ENCODE data around the gene ZNF765. TPM values are rescaled to one million over a fixed set of nuclear protein-coding genes. Genes with fewer than 3 reads are reported as not detected.
A peak's percentile ranks its signal among the peaks of the same experiment; 100 is the strongest.
"Not testable (repeated sequence)": the region's sequence is repeated elsewhere in the genome, so short reads cannot be mapped to it uniquely, and the experiment has no call there.

Gene ZNF765
- total RNA-seq, 4 donors from 2014 or later = 10.4 to 16.9 (median 12.5) TPM

- Histone ChIP-seq H3K4me1 (peaks cover 0 to 16% of the 10 kb centered on the region in 2 donors), H3K4me3 (replicated peaks in 1 of 3) (peak overlapping the region in 1 of 3 donors; percentile 47), H3K27me3 (no peaks in the 10 kb centered on the region), H3K9me3 (no peaks in the 10 kb centered on the region), H3K36me3 (peaks cover 0 to 9% of the 10 kb centered on the region in 2 donors), H3K27ac (no peak overlapping the region)
- no peak for DNase-seq
- TF ChIP-seq CTCF (IDR thresholded peaks at IDR 0.05) = no peak
- no peak for TF ChIP-seq POLR2A (IDR thresholded peaks at IDR 0.05)
- 5 to 11% methylated on average over 1 of the region's 1 CpG for WGBS, 2 donors
- intact Hi-C loops (cut with DNase I) = no loop called here
Measured at GRCh38 chr19:53396525-53396868, 1.5 kb downstream of the ZNF765 start.

DNA sequence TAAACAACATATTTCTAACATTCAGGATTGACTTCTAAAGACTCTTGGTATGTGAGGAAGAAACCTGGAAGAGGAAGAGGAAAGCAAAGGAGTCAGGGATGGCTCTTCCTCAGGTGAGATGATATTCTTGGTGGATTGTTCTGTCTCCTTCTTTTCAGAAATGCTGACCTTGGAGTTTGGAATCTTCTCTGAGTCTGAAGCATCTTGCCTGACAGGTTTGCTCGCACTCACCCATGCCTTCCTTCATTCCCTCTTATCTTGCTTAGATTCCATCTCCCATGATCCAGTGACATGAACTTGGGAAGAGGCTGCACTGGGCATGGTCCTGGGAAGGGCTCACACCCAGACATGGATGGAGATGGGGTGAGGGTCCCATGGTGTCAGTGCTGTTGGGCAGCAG lies 3.0 kb downstream of the ZNF765 start:
- H3K4me3 ChIP-seq (replicated peaks in 1 of 3); H3K27me3 ChIP-seq; H3K9me3 ChIP-seq; DNase-seq; H3K27ac ChIP-seq; intact Hi-C loops (cut with DNase I): not testable (repeated sequence)
- 78 to 91% methylated on average over 1 of the region's 1 CpG for WGBS, 2 donors
- H3K36me3 ChIP-seq = peaks cover 8 to 17% of the 10 kb centered on the region in 2 donors
- peaks cover 0 to 16% of the 10 kb centered on the region in 2 donors for H3K4me1 ChIP-seq

DNA sequence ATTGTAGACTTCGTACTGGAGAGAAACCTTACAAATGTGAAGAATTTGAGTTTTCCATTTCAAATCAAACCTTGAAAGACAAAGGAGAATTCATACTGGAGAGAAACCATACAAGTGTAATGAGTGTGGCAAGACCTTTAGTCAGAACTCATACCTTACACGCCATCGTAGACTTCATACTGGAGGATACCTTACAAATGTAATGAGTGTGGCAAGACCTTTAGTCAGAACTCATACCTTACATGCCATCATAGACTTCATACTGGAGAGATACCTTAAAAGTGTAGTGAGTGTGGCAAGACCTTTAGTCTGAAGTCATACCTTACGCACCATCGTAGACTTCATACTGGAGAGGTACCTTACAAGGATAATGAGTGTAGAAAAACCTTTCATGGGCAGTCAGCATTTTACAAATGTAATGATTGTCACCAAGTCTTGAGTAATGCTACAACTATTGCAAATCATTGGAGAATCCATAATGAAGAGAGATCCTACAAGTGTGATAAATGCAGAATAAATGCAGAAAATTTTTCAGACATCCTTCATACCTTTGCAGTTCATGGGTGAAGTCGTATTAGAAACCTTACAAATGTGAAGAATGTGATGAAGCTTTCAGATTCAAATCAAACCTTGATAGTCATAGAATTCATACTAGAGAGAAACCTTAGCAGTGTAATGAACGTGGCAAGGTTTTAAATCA lies 14.7 kb downstream of the ZNF765 start:
- Histone ChIP-seq H3K4me3 (replicated peaks in 1 of 3) (no peak overlapping the region), H3K27ac (no peak overlapping the region), H3K36me3 (peaks cover 14 to 22% of the 10 kb centered on the region in 2 donors), H3K27me3 (no peaks in the 10 kb centered on the region), H3K4me1 (no peaks in the 10 kb centered on the region), H3K9me3 (no peaks in the 10 kb centered on the region)
- TF ChIP-seq POLR2A (IDR thresholded peaks at IDR 0.05) (no peak), CTCF (IDR thresholded peaks at IDR 0.05) (no peak)
- DNase-seq = no peak
- intact Hi-C loops (cut with DNase I) = no loop called here
- whole genome bisulfite sequencing, 2 donors = 84% methylated on average over 7 of the region's 7 CpGs

GRCh38 chr19:53420520-53421315 lies 25.8 kb downstream of the ZNF765 start:
- H3K4me1 ChIP-seq; H3K9me3 ChIP-seq; H3K4me3 ChIP-seq (replicated peaks in 1 of 3); H3K27me3 ChIP-seq; H3K36me3 ChIP-seq; intact Hi-C loops (cut with DNase I); DNase-seq; H3K27ac ChIP-seq: not testable (repeated sequence)
- WGBS, 2 donors = 52 to 57% methylated on average over 10 to 11 of the region's 11 CpGs

DNA sequence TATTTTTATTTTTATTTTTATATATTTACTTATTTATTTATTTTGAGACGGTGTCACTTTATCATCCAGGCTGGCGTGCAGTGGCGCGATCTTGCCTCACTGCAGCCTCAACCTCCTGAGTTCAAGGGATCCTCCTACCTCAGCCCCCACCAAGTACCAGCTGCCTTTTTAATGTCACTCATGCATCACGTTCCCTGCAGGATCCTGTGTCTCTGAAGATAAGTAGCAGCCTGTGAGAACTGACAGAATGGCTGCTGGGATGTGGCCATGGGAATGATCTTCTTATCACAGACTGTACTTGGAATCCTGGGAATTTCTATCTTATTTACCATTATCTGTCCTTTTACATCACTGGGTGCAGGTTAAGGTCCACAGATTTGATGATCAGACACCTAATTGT lies 27.6 kb downstream of the ZNF765 start:
- intact Hi-C loops (cut with DNase I) = no loop called here

DNA sequence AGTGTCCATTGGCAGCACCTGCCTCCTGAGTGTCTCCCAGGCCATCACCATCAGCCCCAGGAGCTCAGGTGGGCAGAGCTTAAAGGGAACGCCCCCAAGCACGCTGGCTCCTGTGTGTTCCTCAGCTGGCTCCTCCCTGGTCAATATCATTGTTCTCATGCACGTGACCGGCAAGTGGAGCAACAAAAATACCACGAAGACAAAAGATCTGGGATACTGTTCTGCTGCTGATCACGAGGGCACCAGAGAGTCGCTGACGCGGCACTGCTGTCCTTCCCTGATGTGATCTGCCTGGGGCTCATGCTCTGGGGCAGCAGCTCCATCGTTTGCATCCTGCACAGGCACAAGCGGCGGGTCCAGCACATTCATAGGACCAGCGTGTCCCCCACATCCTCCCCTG lies 28.1 kb downstream of the ZNF765 start:
- H3K9me3 ChIP-seq; H3K27me3 ChIP-seq; H3K4me3 ChIP-seq (replicated peaks in 1 of 3); H3K4me1 ChIP-seq; H3K36me3 ChIP-seq; DNase-seq; H3K27ac ChIP-seq; intact Hi-C loops (cut with DNase I): not testable (repeated sequence)
- 0% methylated on average over 1 of the region's 13 CpGs; no CpG with 5 or more reads in 1 of the 2 donors for WGBS, 2 donors

More for the DNA sequence above, 27.6 kb downstream of the ZNF765 start:
- no peaks in the 10 kb centered on the region for H3K9me3 ChIP-seq
- no peaks in the 10 kb centered on the region for H3K4me1 ChIP-seq
- no peak overlapping the region for H3K4me3 ChIP-seq (replicated peaks in 1 of 3)
- 72% methylated on average over 5 of the region's 5 CpGs for WGBS, 2 donors
- DNase-seq = no peak
- TF ChIP-seq CTCF (IDR thresholded peaks at IDR 0.05) (no peak), POLR2A (IDR thresholded peaks at IDR 0.05) (no peak)
- H3K27ac ChIP-seq = no peak overlapping the region
- H3K36me3 ChIP-seq = no peaks in the 10 kb centered on the region
- no peaks in the 10 kb centered on the region for H3K27me3 ChIP-seq

DNA sequence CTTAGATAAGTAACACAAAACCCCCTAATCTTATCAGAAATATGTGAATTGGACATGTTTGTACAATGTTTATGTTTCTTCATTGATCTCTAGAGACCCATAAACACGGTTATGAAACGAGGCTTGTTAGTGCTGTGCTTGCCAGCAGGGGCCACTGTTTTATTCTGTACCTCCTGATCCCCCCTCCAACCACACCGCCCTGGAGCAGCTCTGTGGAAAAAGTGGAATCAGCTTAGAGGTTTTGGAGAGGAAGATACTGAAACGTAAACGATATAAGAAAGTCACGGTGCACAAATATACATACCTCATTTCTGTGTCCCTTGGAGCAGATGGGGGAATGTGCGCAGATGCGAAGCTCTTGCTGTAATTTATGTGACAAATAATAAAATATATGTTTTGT lies 28.7 kb downstream of the ZNF765 start:
- WGBS, 2 donors = 34 to 37% methylated on average over 8 of the region's 8 CpGs
- not testable (repeated sequence) for H3K4me3 ChIP-seq (replicated peaks in 1 of 3); H3K27ac ChIP-seq

More for the DNA sequence above, 28.7 kb downstream of the ZNF765 start:
- DNase-seq; intact Hi-C loops (cut with DNase I); H3K36me3 ChIP-seq; H3K4me1 ChIP-seq; H3K27me3 ChIP-seq; H3K9me3 ChIP-seq: not testable (repeated sequence)
